ENCODE measurements around the gene GPN2.

DNA sequence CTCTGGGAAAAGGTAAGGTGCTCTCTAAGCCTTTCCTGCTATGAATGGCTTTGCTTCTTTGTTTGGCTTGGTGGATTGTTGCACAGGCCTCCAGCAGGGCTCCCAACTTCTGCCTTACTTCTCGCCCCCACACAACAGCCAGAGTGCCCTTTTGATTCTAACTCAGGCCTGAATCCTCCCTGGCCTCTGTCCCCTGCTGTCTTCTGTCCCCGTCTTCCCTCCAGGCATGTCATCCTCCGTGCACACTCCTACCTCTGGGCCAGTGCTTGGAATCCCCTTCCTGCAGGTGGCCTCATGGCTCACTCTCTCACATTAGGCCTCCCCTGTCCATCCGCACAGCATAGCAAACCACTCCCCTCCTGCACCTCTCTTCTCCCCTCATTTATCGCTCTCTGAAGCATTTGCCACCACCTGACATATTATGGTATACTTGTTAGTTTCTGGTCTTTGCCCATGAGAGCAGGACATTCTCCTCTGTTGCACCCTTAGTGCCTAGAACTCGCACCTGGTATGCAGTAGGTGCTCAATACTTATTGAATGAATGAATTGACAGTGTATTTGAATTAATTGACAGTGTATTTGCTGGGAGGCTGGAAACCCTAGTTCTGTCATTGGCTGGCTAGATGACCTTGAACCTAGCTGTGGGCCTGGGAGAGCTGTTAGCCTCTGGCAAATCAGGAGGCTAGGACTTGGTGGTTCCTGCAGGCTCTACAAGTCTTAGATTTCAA, 60.7 kb downstream of the GPN2 start:
- TF ChIP-seq CTCF (IDR thresholded peaks at IDR 0.05) (no peak), POLR2A (IDR thresholded peaks at IDR 0.05) (no peak)
